ENCODE measurements around the gene SLC26A11.

DNA sequence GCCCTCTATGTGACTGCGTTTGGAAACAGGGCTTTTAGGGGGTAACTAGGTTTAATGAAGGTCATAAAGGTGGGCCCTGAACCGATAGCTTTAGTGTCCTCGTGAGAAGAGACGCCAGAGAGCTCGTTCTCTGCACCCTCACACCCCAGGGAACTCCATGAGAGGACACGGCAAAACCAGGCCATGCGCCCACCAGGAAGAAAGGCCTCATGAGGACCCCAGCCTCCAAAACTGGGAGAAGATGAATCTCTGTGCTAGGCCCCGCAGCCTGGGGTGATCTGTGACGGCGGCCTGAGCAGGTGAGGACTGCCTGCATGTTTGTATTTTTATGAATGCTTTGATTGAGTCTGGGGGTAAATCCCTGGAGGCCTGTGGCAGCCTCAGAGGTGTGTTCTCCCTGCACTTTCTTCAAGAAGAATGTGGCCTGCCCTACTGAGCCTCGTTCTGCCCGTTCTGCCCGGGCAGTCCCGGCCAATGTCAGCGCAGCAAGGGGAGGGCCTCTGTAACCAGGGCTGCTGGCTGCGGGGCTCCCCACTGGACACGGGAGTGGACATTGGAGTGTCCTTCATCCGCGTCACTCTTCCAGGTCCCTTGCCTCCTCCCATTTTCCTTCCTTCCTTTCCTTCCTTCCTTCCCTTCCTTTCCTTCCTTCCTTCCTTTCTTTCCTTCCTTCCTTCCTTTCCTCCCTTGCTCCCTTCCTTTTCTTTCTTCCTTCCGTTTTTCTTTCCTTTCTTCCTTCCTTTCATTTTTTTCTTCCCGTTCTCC is 33.6 kb downstream of the SLC26A11 start:
- TF ChIP-seq, protein P1, sequence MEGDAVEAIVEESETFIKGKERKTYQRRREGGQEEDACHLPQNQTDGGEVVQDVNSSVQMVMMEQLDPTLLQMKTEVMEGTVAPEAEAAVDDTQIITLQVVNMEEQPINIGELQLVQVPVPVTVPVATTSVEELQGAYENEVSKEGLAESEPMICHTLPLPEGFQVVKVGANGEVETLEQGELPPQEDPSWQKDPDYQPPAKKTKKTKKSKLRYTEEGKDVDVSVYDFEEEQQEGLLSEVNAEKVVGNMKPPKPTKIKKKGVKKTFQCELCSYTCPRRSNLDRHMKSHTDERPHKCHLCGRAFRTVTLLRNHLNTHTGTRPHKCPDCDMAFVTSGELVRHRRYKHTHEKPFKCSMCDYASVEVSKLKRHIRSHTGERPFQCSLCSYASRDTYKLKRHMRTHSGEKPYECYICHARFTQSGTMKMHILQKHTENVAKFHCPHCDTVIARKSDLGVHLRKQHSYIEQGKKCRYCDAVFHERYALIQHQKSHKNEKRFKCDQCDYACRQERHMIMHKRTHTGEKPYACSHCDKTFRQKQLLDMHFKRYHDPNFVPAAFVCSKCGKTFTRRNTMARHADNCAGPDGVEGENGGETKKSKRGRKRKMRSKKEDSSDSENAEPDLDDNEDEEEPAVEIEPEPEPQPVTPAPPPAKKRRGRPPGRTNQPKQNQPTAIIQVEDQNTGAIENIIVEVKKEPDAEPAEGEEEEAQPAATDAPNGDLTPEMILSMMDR (conservative IDR thresholded peaks at IDR 0.05 in 1 of 2, IDR thresholded peaks at IDR 0.05 in 1 of 2; ENCODE audit: low read depth in 1 of 2, low read length in 2 of 2): no peak
- no peak for TF ChIP-seq EZH2 (IDR thresholded peaks at IDR 0.05; ENCODE audit: low read length, missing control alignments)
